NCI-H2196 treated with DMSO at 0.1 percent for 48 hours (cell line): ENCODE measurements around the gene MTARC1.

ENCODE experiments used
- DNase-seq: peaks from one replicate; lab custom pipeline; 2025; ENCODE audit not compliant: unreplicated experiment; lab: John Stamatoyannopoulos, UW

MTARC1 gene

GRCh38 chr1:220769205-220769604, 17.5 kb upstream of the MTARC1 start:
- DNase-seq: no peak

- DNase-seq: no peak
Observed at GRCh38 chr1:220770245-220770913, 16.3 kb upstream of the MTARC1 start.

GRCh38 chr1:220772846-220773245, 13.9 kb upstream of the MTARC1 start:
- no peak for DNase-seq

- DNase-seq: no peak
Observed at GRCh38 chr1:220775240-220775853, 11.4 kb upstream of the MTARC1 start.

DNA sequence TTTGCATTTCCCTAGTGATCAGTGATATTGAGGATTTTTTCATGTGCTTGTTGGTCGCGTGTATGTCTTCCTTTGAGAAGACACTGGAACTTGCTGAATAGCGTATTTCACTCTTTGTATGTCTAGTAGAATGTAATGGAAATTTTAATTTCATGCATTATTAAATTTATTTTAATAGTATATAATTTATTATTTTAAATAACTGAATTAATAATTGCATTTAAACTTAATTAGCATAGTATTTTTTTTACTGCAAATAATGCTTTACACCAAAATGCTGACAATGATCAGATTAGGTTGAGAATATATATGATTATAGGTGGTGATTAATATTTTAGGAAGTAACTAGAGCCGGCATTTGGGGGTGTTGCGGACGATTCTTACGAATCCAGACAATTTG, 10.5 kb upstream of the MTARC1 start:
- DNase-seq: no peak

DNA sequence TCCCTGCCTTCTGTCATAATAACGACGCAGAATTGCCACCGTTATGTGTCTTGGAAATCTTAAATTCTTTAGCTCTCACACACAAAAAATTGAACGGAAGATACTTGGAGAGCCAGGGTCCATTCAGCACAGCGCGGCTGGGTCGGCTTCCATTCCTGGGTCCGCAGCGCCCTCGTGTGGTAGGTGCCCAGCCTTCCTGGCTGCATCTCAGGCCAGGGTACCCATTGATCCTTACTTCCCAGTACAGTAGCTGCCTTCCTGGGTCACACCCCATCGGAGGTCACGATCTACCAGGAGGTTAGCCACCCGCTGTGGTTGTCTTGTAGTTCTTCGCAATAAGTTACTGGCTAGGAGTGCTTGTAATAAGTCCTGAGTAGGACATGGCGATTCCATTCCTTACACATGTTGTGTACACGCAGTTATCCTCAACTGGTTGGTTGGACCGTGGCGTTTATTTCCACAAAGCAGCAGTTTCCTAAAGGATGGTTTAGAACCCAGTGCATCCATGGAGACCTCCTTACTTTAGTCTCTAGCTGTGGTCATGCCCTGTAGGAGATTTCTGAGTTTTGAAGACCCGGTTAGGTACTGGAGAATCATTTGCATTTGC, 9.9 kb upstream of the MTARC1 start:
- peak; percentile 52 for DNase-seq

GRCh38 chr1:220783453-220783852, 3.3 kb upstream of the MTARC1 start:
- no peak for DNase-seq

DNA sequence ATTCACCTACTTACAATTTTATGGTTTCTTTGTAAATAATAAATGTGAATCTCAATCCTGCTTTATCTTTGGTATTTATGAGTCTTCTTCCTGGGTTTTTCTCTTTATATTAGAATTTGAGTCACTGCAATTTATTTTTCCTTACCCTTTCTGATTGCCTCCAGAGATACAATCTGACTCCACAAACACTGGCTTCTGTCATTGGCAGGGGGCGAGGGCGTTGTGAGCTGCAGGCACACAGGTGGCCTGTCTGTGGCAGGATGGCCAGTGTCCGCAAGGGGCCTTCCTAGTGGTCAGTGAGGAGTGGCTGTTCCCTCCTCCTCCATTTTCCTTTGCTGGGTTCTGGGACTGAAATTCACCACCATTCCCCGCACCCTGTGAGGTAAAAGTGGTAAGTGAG, 2.0 kb upstream of the MTARC1 start:
- no peak for DNase-seq

DNA sequence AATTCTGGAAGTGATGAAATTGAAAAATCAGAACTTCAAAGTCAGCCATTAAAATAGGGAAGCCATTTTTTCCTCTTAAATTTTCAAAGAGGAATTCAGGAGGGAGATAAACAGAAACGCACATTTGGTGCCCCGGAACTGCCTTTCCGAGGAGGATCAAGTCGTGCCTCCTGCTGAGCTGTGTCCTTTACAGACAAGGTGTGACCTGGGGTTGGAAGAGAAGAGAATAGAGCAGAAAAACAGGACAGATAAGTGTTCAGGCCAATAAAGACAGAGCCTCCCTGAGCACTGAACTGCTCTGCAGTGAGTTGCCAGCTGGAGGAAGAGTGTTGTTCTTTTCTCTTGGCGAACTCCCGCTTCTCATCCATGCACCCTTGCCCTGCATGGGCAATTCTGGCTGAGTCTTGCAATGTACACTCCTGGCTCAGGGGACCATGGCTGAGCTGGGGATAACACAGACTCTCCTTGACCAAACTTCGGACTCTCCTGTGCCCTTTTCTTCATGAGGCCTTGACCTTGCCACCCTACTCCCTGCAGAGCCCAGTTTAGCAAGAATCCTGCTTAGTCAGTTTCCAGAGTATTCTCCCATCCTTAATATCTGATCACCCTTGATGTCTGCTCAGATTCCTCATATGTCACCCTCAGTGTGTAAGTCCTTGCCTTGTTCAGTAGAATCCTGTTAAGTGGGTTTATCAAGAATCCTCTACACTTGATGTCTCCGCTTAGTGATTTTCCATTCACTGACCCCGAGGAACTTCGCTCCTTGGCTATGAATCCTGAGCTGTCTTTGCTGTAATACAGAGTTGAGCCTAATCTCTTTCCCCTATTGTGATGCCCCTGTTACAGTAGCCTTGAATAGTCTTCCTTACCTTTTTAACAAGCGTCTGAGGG, 1.3 kb upstream of the MTARC1 start:
- no peak for DNase-seq

- DNase-seq: peak; percentile 60
Observed at GRCh38 chr1:220786057-220786336, 716 bp upstream of the MTARC1 start.

GRCh38 chr1:220787069-220787619, 431 bp downstream of the MTARC1 start:
- DNase-seq: peak; percentile 47

GRCh38 chr1:220788900-220789299, 2.2 kb downstream of the MTARC1 start:
- no peak for DNase-seq

- DNase-seq: no peak
Observed at GRCh38 chr1:220789532-220790147, 2.9 kb downstream of the MTARC1 start.

DNA sequence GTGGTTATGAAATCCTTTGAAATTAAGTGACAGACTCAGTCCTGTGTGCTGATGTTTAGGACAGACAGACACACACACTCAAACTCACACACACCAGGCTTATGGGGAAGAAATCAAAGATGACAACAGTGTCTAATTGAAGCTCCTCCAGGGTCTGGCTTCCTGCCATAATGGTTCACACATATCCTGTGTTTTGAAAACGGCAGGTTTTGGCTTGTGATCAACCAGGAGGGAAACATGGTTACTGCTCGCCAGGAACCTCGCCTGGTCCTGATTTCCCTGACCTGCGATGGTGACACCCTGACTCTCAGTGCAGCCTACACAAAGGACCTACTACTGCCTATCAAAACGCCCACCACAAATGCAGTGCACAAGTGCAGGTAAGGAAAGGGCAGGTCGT, 4.6 kb downstream of the MTARC1 start:
- peak; percentile 30 for DNase-seq

DNA sequence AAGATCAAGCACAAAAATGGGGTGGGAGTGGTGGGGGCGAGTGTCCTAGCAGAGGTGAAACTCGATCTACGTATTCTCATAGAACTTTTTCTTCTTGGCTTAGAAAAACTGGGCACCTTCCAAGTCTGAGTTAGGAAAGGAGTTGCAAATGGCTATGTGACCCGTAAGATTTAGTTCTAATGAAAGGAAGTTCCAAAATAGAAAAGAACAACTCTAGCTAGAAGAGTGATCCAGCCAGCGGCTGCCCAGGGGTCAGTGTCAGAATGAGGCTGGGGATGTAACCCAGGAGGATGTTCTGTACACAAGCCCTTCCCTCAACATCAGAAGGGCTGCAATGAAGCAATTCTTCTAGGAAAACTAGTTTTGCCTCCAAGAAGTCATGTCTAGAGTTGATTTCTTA, 5.2 kb downstream of the MTARC1 start:
- no peak for DNase-seq

DNA sequence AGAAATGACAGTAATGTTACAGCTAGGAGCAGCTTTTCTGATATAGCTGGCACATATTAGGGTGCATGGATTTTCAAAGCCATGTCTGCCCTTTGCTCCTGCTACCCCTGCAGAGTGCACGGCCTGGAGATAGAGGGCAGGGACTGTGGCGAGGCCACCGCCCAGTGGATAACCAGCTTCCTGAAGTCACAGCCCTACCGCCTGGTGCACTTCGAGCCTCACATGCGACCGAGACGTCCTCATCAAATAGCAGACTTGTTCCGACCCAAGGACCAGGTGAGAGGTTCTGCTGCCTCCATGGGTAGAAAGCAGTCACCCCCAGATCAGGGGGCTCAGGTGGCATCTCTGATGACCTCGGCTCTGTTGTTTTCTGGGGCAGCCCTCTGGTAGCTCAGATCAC, 9.8 kb downstream of the MTARC1 start:
- no peak for DNase-seq

- no peak for DNase-seq
Observed at GRCh38 chr1:220797044-220797443, 10.3 kb downstream of the MTARC1 start.

DNA sequence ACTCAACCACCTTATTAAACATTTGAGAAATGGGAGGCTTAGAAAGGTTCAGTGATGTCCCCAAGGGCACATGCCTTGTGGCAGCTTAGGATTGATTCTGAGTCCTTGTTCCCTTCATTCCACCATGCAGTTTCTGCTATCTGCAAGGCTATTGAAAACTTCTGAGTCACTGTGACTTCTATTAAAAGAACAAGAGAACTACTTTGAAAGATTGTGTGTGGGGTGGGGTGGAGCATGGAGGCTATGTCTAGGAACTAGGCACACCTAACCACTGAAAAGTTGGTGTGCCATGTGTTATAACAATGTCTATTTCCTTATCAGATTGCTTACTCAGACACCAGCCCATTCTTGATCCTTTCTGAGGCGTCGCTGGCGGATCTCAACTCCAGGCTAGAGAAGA, 10.8 kb downstream of the MTARC1 start:
- DNase-seq: no peak

DNA sequence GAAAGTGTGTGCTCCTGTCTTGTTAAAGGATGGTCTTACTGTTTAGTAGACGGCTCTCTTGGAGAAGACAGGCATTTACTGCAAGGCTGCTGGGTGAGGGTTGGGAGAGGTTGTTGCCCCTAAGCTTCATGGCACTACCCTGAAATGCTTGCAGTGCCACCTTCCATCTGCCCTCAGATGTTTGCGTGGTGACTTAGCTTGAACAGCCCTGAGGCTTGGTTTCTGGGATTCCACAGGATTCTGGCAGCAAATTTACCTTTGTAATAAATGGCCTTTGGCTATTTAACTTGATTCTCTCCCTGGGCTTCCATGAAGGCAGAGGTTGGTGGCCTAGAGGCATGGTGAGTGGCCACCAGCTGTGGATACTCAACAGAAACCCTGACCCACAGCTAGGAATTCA, 11.6 kb downstream of the MTARC1 start:
- no peak for DNase-seq

- no peak for DNase-seq
Observed at GRCh38 chr1:220800262-220800661, 13.5 kb downstream of the MTARC1 start.
